Neural cell (in vitro differentiated cells): ENCODE measurements around the gene HOXB5. TPM values are rescaled to one million over a fixed set of nuclear protein-coding genes. Genes with fewer than 3 reads are reported as not detected.

Experiments
- polyA plus RNA-seq: library from polyadenylated mRNA; depleted of rRNA; stranded (reverse); fragments of >200 nt; gene quantifications from 2 replicates; pipeline ENCODE4 v1.2.3, GENCODE V29; 2014
- small RNA-seq, 3 experiments: library from RNA; depleted of rRNA; stranded (forward); fragments of <200 nt; gene quantifications; one replicate each; pipeline ENCODE3, GENCODE V24; 2012

The HOXB5 gene
- polyA plus RNA-seq, 1 donor from 2014 or later = not detected

Small RNAs within 50 kb of the gene (small RNA-seq; reads per million reads assigned to genes)
- 0 reads per million in 3 experiments for gene MIR196A1

Other genes starting within 250 kb of the HOXB5 start
- gene SKAP1, start 163.6 kb downstream of the HOXB5 start, polyA plus RNA-seq = 0.63 TPM in 1 of 2 replicates, not detected in the other
- not detected in 2 replicates for gene HOXB1, start 62.8 kb downstream of the HOXB5 start, polyA plus RNA-seq
- not detected in 2 replicates for gene HOXB2, start 48.7 kb downstream of the HOXB5 start, polyA plus RNA-seq
- gene HOXB4, start 15.4 kb downstream of the HOXB5 start, polyA plus RNA-seq = not detected in 2 replicates
- gene HOXB3, start 3.5 kb downstream of the HOXB5 start, polyA plus RNA-seq = not detected in 2 replicates
- gene HOXB6, start 11.2 kb upstream of the HOXB5 start, polyA plus RNA-seq = not detected in 2 replicates
- gene HOXB7, start 17.2 kb upstream of the HOXB5 start, polyA plus RNA-seq = not detected in 2 replicates
- not detected in 2 replicates for gene HOXB8, start 21.5 kb upstream of the HOXB5 start, polyA plus RNA-seq
- not detected in 2 replicates for gene HOXB9, start 32.6 kb upstream of the HOXB5 start, polyA plus RNA-seq
- gene PRAC1, start 128.7 kb upstream of the HOXB5 start, polyA plus RNA-seq = not detected in 2 replicates
- not detected in 2 replicates for gene PRAC2, start 129.4 kb upstream of the HOXB5 start, polyA plus RNA-seq
- gene HOXB13, start 135.0 kb upstream of the HOXB5 start, polyA plus RNA-seq = not detected in 2 replicates
- not detected in 2 replicates for gene TTLL6, start 223.4 kb upstream of the HOXB5 start, polyA plus RNA-seq
- 4.5 and 16.1 TPM in 2 replicates for gene CALCOCO2, start 237.3 kb upstream of the HOXB5 start, polyA plus RNA-seq